ENCODE measurements around the gene CCDC85A. TPM values are rescaled to one million over a fixed set of nuclear protein-coding genes. Genes with fewer than 3 reads are reported as not detected.
A peak's percentile ranks its signal among the peaks of the same experiment; 100 is the strongest.

Gene CCDC85A
- polyA plus RNA-seq, 1 experiment, result 4.2 TPM

DNA sequence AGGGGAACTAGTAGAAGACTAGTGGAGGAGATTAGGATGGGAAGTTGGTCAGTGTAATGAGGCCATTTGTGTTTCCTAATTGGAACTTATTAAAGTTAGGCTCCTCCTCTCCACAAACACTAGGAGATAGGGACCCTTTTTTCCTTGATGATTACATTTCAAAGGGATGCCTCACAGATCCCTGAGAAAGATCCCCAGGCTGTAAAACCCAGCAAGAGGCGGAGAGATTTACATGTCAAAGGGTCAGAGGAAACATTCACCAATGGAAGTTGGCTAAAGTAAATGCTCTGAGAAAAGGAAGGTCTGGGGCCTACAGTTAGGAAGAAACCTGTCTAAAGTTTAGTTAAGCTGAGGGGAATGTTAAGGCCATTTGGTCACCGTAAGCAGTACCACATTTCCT is 1.4 kb upstream of the CCDC85A start:
- H3K36me3 ChIP-seq (ENCODE audit: control insufficient read depth, insufficient read depth, low read length), result no peaks in the 10 kb centered on the region
- TF ChIP-seq, protein P1, sequence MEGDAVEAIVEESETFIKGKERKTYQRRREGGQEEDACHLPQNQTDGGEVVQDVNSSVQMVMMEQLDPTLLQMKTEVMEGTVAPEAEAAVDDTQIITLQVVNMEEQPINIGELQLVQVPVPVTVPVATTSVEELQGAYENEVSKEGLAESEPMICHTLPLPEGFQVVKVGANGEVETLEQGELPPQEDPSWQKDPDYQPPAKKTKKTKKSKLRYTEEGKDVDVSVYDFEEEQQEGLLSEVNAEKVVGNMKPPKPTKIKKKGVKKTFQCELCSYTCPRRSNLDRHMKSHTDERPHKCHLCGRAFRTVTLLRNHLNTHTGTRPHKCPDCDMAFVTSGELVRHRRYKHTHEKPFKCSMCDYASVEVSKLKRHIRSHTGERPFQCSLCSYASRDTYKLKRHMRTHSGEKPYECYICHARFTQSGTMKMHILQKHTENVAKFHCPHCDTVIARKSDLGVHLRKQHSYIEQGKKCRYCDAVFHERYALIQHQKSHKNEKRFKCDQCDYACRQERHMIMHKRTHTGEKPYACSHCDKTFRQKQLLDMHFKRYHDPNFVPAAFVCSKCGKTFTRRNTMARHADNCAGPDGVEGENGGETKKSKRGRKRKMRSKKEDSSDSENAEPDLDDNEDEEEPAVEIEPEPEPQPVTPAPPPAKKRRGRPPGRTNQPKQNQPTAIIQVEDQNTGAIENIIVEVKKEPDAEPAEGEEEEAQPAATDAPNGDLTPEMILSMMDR (IDR thresholded peaks at IDR 0.05; ENCODE audit: insufficient read depth, low read depth, low read length), result no peak
- no peak overlapping the region for H3K4me3 ChIP-seq (ENCODE audit: low read depth, low read length)
- peaks cover 8% of the 10 kb centered on the region for H3K27me3 ChIP-seq (ENCODE audit: control insufficient read depth, insufficient read depth, low read length)
- ChIA-PET CTCF (interaction anchor here (0.6 to 2.1 kb wide), 4 partner anchors 300 to 1330 kb away, joined by 3 to 5 read pairs (median 4); no protein-coding TSS in a partner anchor), POLR2A (interaction anchor here (1.0 kb wide), 1 partner anchor 45 kb away, joined by 4 read pairs; no protein-coding TSS in a partner anchor)
- DNase-seq (ENCODE audit: low read depth), result no peak

DNA sequence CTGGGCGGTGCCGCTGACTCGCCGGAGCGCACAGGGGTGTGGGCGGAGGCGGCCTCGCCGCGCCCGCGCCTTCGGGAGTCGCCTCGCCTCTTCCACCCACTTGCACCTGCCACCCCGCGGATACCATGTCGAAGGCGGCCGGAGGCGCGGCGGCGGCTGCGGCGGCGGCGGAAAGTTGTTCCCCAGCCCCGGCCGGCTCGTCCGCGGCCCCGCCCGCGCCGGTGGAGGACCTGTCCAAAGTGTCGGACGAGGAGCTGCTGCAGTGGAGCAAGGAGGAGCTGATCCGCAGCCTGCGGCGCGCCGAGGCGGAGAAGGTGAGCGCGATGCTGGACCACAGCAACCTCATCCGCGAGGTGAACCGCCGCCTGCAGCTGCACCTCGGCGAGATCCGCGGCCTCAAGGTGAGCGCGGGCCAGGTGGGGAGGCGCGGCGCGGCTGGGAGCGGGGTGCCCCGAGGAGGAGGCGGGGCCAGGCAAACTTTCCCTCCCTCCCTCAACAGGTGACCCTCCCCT is 766 bp downstream of the CCDC85A start:
- Histone ChIP-seq H3K4me3 (ENCODE audit: low read depth, low read length) (peak overlapping the region; percentile 64), H3K27me3 (ENCODE audit: control insufficient read depth, insufficient read depth, low read length) (peaks cover 8% of the 10 kb centered on the region), H3K36me3 (ENCODE audit: control insufficient read depth, insufficient read depth, low read length) (no peaks in the 10 kb centered on the region)
- ChIA-PET POLR2A (no interaction called here), CTCF (interaction anchor here (1.0 to 2.2 kb wide), 12 partner anchors 14 to 1334 kb away, joined by 3 to 17 read pairs (median 6); no protein-coding TSS in a partner anchor)
- TF ChIP-seq, protein P1 (IDR thresholded peaks at IDR 0.05; ENCODE audit: insufficient read depth, low read depth, low read length), result no peak
- no peak for DNase-seq (ENCODE audit: low read depth)

DNA sequence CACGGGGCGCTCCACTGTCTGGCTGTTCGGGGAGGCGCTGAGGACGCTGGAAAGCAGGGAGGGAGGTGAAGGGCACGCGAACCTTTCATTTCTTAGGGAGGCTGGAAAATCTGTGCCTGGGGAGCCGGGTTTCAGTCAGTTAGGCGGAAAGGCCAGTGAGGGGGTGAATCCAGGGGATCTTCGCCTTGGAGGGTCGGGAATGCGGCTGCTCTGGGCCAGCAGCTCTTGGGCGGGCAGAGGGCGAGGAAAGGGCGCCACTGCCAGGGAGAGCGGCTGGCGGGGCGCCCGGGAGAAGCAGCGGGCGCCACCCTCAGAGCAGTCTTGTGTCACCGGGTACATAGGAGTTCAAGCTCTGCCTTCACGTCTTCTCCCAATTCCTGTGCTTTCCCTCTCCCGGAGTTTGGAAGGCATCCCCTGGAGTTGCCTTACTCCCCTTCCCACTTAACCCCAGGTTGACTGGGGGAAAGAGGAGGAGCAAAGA is 1.4 kb downstream of the CCDC85A start:
- TF ChIP-seq, protein P1 (IDR thresholded peaks at IDR 0.05; ENCODE audit: insufficient read depth, low read depth, low read length), result 0 out of 2 replicates have a peak, but pooled peaks have one; percentile 3
- ChIA-PET CTCF (interaction anchor here (1.5 to 2.2 kb wide), 5 partner anchors 162 to 1312 kb away, joined by 3 to 7 read pairs (median 4); no protein-coding TSS in a partner anchor), POLR2A (no interaction called here)
- no peak for DNase-seq (ENCODE audit: low read depth)
- Histone ChIP-seq H3K36me3 (ENCODE audit: control insufficient read depth, insufficient read depth, low read length) (no peaks in the 10 kb centered on the region), H3K4me3 (ENCODE audit: low read depth, low read length) (peak overlapping the region; percentile 64), H3K27me3 (ENCODE audit: control insufficient read depth, insufficient read depth, low read length) (peaks cover 8% of the 10 kb centered on the region)

DNA sequence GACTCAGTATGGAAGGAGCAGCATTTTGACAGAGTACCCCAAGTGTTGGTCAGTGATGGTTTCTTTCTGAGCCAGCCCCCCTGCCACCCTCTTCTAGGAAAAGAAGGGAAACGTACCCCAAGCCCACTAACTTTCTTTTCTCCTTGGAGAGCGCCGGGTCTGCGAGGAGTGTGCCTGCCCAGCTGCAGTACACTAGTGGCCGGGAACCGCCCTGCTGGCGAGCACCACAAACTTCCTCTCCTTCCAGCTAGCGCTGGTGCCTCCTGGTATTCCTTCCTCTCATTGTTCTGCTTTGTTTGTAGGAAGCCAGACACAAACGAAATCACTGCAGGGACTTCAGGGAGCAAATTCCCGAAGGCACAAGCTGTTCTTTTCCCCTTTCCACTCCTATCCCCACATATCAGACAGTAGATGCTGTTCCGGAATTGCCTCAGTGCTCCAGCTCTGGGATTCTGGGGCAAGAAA is 1.8 kb downstream of the CCDC85A start:
- no peak for DNase-seq (ENCODE audit: low read depth)
- ChIA-PET POLR2A (no interaction called here), CTCF (interaction anchor here (0.8 to 2.2 kb wide), 6 partner anchors 8 to 1312 kb away, joined by 3 to 7 read pairs (median 4); no protein-coding TSS in a partner anchor)
- TF ChIP-seq, protein P1 (IDR thresholded peaks at IDR 0.05; ENCODE audit: insufficient read depth, low read depth, low read length), result peak; percentile 29; the same call in 1 of the 2 replicates
- no peaks in the 10 kb centered on the region for H3K36me3 ChIP-seq (ENCODE audit: control insufficient read depth, insufficient read depth, low read length)
- H3K27me3 ChIP-seq (ENCODE audit: control insufficient read depth, insufficient read depth, low read length), result peaks cover 8% of the 10 kb centered on the region
- peak overlapping the region; percentile 64 for H3K4me3 ChIP-seq (ENCODE audit: low read depth, low read length)

GRCh38 chr2:56191617-56192016 is 7.8 kb downstream of the CCDC85A start:
- no peaks in the 10 kb centered on the region for H3K27me3 ChIP-seq (ENCODE audit: control insufficient read depth, insufficient read depth, low read length)
- TF ChIP-seq, protein P1 (IDR thresholded peaks at IDR 0.05; ENCODE audit: insufficient read depth, low read depth, low read length), result peak; percentile 70
- no peak overlapping the region for H3K4me3 ChIP-seq (ENCODE audit: low read depth, low read length)
- POLR2A ChIA-PET, result no interaction called here
- no peak for DNase-seq (ENCODE audit: low read depth)
- 0 out of 2 replicates have a peak, but pooled peaks cover 1% of the 10 kb centered on the region for H3K36me3 ChIP-seq (ENCODE audit: control insufficient read depth, insufficient read depth, low read length)
- CTCF ChIA-PET, result interaction anchor here (0.8 to 1.8 kb wide), 7 partner anchors 8 to 559 kb away, joined by 3 to 6 read pairs (median 3); partner anchors contain the start of gene CCDC85A

Data from BJ (cell line).